ENCODE data around the gene GMPPB.

DNA sequence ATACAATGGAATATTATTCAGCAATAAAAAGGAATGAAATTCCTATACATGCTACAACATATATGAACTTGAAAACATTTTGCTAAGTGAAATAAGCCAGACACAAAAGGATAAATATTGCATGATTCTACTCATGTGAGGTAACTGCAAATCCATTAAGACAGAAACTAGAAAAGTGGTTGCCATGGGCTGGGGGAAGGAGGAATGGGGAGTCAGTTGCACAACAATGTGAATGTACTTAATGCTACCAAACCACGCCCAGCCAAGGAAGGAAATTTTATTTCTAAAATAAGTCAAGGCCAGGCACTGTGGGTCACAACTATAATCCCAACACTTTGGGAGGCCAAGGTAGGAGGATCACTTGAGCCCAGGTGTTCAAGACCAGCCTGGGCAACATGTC lies 9.8 kb upstream of the GMPPB start:
- TF ChIP-seq, protein P1, sequence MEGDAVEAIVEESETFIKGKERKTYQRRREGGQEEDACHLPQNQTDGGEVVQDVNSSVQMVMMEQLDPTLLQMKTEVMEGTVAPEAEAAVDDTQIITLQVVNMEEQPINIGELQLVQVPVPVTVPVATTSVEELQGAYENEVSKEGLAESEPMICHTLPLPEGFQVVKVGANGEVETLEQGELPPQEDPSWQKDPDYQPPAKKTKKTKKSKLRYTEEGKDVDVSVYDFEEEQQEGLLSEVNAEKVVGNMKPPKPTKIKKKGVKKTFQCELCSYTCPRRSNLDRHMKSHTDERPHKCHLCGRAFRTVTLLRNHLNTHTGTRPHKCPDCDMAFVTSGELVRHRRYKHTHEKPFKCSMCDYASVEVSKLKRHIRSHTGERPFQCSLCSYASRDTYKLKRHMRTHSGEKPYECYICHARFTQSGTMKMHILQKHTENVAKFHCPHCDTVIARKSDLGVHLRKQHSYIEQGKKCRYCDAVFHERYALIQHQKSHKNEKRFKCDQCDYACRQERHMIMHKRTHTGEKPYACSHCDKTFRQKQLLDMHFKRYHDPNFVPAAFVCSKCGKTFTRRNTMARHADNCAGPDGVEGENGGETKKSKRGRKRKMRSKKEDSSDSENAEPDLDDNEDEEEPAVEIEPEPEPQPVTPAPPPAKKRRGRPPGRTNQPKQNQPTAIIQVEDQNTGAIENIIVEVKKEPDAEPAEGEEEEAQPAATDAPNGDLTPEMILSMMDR (IDR thresholded peaks at IDR 0.05): no peak
- TF ChIP-seq POLR2A (IDR thresholded peaks at IDR 0.05): no peak

All from heart left ventricle (tissue), 13 donors.